Stimulated activated naive B cell treated with anti-CD40 and anti-IgM and Interleukin-4, amounts not matched to agents 10 μg/mL and 1 μg/mL and 100 μg/mL, for 72 hours (primary cell): ENCODE data around the gene REV1.

Source experiments
- ATAC-seq, 2 donors: fragments of 150-1000 bp; cut with Tn5 transposase; replicated peaks; 2 replicates each; pipeline ENCODE4 v1.10.0; 2021; ENCODE audit warnings: moderate library complexity in 1 of 2
- DNase-seq: peaks from one replicate; pipeline ENCODE4 v3.0.0; 2021
- H3K27ac Mint-ChIP-seq: one replicate; pipeline ENCODE4 v1.8.0; 2022; ENCODE audit warnings: mild to moderate bottlenecking, mixed read lengths
- H3K27me3 Mint-ChIP-seq, 2 donors: one replicate each; pipeline ENCODE4 v1.8.0; 2022; ENCODE audit warnings: mixed read lengths in 2 of 2
- H3K36me3 Mint-ChIP-seq, 2 donors: one replicate each; pipeline ENCODE4 v1.8.0; 2022; ENCODE audit warnings: mixed read lengths in 2 of 2, mild to moderate bottlenecking in 1 of 2
- H3K4me1 Mint-ChIP-seq, 2 donors: one replicate each; pipeline ENCODE4 v1.8.0; 2022; ENCODE audit warnings: mixed read lengths in 2 of 2, mild to moderate bottlenecking in 1 of 2
- H3K4me3 Mint-ChIP-seq, 2 donors: one replicate each; pipeline ENCODE4 v1.8.0; 2022; ENCODE audit warnings: mild to moderate bottlenecking in 2 of 2, mixed read lengths in 2 of 2, moderate library complexity in 1 of 2
- H3K9me3 Mint-ChIP-seq, 2 donors: one replicate each; pipeline ENCODE4 v1.8.0; 2022; ENCODE audit warnings: mixed read lengths in 2 of 2, mild to moderate bottlenecking in 1 of 2

The REV1 gene

DNA sequence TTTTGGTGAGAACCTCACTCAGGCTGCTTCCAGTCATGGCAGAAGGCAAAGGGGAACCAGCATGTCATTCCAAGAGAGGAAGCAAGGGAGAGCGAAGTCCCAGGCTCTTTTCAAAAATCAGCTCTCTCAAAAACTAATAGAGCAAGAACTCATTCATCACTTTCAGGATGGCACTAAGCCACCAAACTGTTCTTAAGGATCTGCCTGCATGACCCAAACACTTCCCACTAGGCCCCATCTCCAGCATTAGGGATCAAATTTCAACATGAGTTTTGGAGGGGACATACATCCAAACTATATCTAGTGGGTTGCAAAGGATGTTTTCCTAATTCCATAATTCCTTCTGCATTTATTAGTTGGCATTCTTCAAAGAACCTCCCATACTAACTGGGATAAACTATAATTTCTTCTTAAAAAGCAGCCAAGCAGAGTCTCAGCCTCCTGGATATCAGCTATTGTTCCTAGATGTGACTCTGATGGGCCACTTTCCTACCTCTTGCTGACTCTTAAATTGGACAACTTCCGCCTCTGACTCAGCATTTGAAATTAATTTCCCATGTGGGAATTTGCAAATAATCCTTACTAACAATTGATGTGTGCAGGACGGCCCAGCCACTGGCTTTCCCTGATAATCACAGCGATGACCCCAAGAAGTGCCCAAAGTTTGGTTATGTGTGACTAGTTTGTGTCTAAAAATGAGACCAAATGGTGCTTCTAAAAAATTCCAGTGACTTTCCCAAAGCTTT, 5.5 kb upstream of the REV1 start:
- Mint-ChIP-seq H3K36me3 (peaks cover 0 to under 1% of the 10 kb centered on the region in 2 donors), H3K9me3 (no peaks in the 10 kb centered on the region), H3K4me3 (no peak overlapping the region), H3K4me1 (peaks cover 9 to 33% of the 10 kb centered on the region in 2 donors), H3K27ac (no peak overlapping the region), H3K27me3 (peaks cover 28 to 44% of the 10 kb centered on the region in 2 donors)
- DNase-seq (no peak), ATAC-seq (no peak)

DNA sequence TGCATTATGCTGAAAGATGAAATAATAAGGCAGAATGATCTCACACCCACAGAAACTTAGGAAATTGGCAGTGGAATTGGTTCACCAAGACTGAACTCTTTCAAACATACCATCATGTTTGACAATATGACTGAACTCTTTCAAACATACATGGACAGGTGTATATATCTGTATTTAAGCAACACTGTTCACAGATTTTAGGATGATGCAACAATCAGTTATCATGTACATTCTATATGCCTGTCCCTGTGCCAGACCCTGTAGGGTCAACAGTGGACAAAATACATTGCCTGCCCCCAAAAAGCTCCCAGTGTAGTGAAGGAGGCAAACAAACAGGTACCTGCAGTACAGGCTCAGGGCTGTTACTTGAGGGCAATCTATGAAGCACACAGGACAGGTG, 2.9 kb upstream of the REV1 start:
- DNase-seq: no peak
- Mint-ChIP-seq H3K27me3 (peaks cover 9 to 22% of the 10 kb centered on the region in 2 donors), H3K9me3 (no peaks in the 10 kb centered on the region), H3K36me3 (peaks cover 4 to 6% of the 10 kb centered on the region in 2 donors), H3K27ac (no peak overlapping the region), H3K4me1 (peaks cover 9 to 39% of the 10 kb centered on the region in 2 donors), H3K4me3 (no peak overlapping the region)
- ATAC-seq: no peak

DNA sequence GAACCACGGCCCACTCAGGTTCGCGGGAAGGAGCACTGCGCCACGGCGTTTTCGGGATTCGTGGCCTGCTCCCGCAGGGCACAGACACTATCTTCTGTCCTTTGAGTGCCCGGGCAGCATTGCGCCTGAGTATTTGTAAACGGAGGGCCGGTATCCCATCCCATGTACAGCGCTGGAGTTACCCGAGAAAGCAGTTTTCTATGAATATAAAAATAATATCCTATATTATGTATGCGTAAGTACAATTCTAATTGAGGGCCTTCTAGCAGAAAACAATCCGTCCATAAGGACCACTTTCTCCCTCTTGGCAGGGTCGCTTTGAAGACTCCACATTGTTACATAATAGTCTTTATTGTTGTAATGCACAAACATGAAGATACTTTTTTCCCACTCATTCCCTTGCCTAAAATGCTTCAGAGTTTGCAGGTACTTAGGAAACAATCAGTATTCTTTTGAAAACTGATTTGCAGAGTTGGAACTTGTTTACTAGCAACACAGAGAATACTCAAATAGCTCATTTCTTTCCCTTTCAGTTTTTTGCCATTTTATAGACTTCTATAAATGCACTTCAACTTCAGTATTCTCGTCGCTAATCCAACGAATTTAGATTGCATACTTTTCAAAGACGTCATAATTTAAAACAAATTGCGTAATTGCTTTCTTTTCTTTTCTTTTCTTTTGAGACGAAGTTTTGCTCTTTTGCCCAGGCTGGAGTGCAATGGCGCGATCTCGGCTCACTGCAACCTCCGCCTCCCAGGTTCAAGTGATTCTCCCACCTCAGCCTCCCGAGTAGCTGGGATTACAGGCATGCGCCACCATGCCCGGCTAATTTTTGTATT, 1.0 kb upstream of the REV1 start:
- peak overlapping the region; percentile 98 for H3K27ac Mint-ChIP-seq
- H3K4me3 Mint-ChIP-seq: peak overlapping the region; percentile 97 to 99
- H3K27me3 Mint-ChIP-seq: peaks cover 5 to 10% of the 10 kb centered on the region in 2 donors
- DNase-seq: no peak
- peaks cover 15 to 44% of the 10 kb centered on the region in 2 donors for H3K4me1 Mint-ChIP-seq
- ATAC-seq: peak in 1 of 2 donors; percentile 0
- peaks cover 4 to 6% of the 10 kb centered on the region in 2 donors for H3K36me3 Mint-ChIP-seq
- no peaks in the 10 kb centered on the region for H3K9me3 Mint-ChIP-seq

DNA sequence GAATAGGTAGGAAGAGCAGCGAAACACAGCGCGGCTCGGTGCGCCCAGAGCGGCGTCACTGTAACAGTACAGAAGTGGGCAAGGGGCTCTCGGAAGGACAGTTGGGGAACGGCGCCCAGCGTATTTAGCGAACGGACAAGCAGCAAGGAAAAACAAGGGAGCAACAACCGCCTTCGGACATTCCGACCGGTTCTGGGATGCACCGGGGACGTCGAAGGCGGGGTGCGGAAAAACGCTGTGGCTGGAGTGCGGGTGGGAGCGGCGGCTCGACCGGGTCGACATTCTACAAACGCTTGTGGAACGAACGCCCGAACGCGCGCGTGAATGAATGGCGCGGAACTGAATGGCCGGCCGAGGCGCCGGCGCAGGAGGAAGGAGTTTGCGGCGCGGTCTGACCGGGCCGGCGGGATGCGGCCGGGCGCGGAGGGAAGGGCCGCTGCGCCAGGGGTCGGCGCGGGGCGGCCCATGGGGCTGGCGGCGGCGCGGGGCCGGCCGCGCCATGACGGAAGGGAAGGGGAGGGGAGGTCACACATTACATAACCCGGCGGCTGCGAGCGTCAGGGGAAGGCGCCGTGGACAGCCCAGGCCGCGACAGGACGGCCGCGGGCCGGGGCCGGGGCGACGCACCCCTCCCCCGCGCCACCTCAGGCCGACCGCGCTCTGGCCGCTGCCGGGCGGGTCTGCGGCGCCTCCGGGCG, 605 bp downstream of the REV1 start:
- peaks cover 5 to 6% of the 10 kb centered on the region in 2 donors for H3K27me3 Mint-ChIP-seq

DNA sequence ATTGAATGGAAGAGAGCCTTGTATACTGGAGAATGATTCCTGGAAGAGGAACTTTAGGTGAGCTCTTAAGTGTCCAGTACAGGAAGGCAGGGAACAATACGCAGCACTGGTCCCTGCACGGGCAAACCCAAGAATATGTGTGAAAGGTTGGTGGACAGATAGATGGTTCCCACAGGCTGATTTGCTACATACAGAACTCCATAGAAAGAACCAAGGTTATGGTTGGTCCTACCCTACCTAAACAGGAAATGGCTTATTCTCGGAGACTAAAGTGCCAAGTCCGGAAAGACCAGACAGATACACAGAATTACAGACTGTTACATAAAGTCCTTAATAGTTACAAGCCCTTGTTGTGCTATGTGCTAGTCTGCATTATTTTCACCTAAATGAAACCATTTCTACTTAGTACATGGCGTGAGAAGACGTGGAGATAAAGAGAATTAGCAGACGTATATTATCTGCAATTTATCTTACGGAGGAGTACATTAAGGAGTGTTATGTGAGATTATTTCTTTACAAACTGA, 1.2 kb downstream of the REV1 start:
- H3K4me3 Mint-ChIP-seq: peak overlapping the region; percentile 95 to 98
- H3K9me3 Mint-ChIP-seq: no peaks in the 10 kb centered on the region
- H3K27me3 Mint-ChIP-seq: peaks cover under 1 to 5% of the 10 kb centered on the region in 2 donors
- H3K4me1 Mint-ChIP-seq: peaks cover 21 to 53% of the 10 kb centered on the region in 2 donors
- ATAC-seq (no peak), DNase-seq (no peak)
- H3K36me3 Mint-ChIP-seq: peaks cover 4 to 6% of the 10 kb centered on the region in 2 donors
- H3K27ac Mint-ChIP-seq: peak overlapping the region; percentile 94

More for the DNA sequence above, 605 bp downstream of the REV1 start:
- DNase-seq (peak; percentile 34), ATAC-seq (peak; percentile 44 to 45)
- H3K36me3 Mint-ChIP-seq: peaks cover 4 to 6% of the 10 kb centered on the region in 2 donors
- H3K4me1 Mint-ChIP-seq: peaks cover 18 to 53% of the 10 kb centered on the region in 2 donors
- H3K27ac Mint-ChIP-seq: peak overlapping the region; percentile 94
- H3K4me3 Mint-ChIP-seq: peak overlapping the region; percentile 95 to 99
- no peaks in the 10 kb centered on the region for H3K9me3 Mint-ChIP-seq

DNA sequence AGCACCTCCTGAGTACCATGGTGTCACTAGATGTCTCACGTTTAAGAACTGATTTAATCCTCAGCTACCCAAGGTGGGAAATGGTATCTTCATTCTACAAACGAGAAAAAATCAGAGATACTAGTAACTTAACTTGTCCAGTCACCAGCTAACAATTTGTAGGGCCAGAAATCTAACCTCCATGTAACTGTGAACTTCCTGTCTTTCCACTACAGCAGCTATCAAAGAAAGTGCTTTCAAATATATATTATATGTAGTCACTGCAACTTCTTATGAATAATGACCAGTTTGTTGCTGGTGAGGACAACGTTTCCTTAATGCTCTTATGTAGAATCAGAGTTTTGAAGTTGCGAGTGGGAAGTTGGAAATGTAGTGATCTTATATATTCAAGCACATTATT, 1.9 kb downstream of the REV1 start:
- DNase-seq: no peak
- ATAC-seq: no peak
- no peak overlapping the region for H3K27ac Mint-ChIP-seq
- H3K9me3 Mint-ChIP-seq: no peaks in the 10 kb centered on the region
- H3K4me3 Mint-ChIP-seq: peak overlapping the region in 1 of 2 donors; percentile 98
- H3K4me1 Mint-ChIP-seq: peaks cover 20 to 53% of the 10 kb centered on the region in 2 donors
- peaks cover 4 to 6% of the 10 kb centered on the region in 2 donors for H3K36me3 Mint-ChIP-seq
- peaks cover 0 to 1% of the 10 kb centered on the region in 2 donors for H3K27me3 Mint-ChIP-seq

DNA sequence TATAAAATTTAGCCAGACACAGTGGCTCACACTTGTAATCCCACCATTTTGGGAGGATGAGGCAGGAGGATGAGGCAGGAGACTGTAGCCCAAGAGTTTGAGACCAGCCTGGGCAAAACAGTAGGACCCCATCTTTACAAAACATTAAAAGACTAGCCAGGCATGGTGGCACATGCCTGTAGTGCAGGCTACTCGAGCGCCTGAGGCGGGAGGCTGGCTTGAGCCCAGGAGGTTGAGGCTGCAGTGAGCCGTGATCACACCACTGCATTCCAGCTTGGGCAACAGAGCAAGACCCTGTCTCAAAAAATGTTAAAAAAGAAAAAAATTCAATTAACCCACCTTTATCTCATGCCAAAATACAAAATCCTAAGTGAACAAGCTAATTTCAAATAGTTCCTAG, 4.0 kb downstream of the REV1 start:
- H3K36me3 Mint-ChIP-seq: peaks cover 9 to 17% of the 10 kb centered on the region in 2 donors
- no peak overlapping the region for H3K4me3 Mint-ChIP-seq
- no peak overlapping the region for H3K27ac Mint-ChIP-seq
- no peaks in the 10 kb centered on the region for H3K27me3 Mint-ChIP-seq
- peaks cover 31 to 63% of the 10 kb centered on the region in 2 donors for H3K4me1 Mint-ChIP-seq
- DNase-seq (no peak), ATAC-seq (no peak)
- peaks cover 0 to 2% of the 10 kb centered on the region in 2 donors for H3K9me3 Mint-ChIP-seq

DNA sequence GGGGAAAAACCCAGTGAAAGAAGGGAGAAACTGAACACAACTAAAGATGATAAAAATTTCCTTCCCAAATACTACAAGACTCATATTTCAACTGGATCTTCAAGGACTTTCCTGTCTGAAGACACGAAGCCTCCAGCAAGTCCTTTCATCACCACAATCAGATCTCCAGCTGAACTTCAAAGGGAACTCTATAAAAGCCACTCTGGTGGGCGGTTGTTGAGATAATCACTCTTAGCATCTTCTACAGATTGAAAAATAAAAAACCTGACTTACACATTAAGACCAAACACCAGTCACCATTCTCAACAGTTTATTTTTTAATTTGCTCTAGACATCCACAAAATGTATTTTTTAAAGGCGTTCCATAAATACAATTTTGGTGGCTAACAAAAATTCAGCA, 4.4 kb downstream of the REV1 start:
- peaks cover 30 to 60% of the 10 kb centered on the region in 2 donors for H3K4me1 Mint-ChIP-seq
- peak overlapping the region; percentile 33 for H3K27ac Mint-ChIP-seq
- H3K27me3 Mint-ChIP-seq: no peaks in the 10 kb centered on the region
- no peak for DNase-seq
- ATAC-seq: no peak
- peaks cover 0 to 2% of the 10 kb centered on the region in 2 donors for H3K9me3 Mint-ChIP-seq
- H3K36me3 Mint-ChIP-seq: peaks cover 9 to 17% of the 10 kb centered on the region in 2 donors
- no peak overlapping the region for H3K4me3 Mint-ChIP-seq

DNA sequence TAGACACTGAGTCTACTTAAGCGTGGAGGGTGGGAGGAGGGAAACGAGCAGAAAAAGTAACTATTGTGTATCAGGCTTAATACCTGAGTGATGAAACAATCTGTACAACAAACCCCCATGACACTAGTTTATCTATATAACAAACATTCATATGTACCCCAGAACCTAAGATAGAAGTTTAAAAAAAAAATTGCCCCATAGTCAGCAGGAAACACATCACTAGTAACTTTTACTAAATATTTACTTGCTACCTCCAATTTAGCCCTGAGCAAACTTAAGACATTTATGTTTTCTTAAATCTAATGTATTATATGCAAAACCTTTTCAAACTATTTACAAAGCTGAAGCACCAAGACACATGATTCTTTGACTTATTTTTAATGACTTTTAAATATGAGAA, 5.6 kb downstream of the REV1 start:
- Mint-ChIP-seq H3K36me3 (peaks cover 9 to 17% of the 10 kb centered on the region in 2 donors), H3K4me1 (peaks cover 33 to 67% of the 10 kb centered on the region in 2 donors), H3K27ac (no peak overlapping the region), H3K9me3 (peaks cover 0 to 2% of the 10 kb centered on the region in 2 donors), H3K27me3 (no peaks in the 10 kb centered on the region), H3K4me3 (no peak overlapping the region)
- DNase-seq (no peak), ATAC-seq (no peak)

DNA sequence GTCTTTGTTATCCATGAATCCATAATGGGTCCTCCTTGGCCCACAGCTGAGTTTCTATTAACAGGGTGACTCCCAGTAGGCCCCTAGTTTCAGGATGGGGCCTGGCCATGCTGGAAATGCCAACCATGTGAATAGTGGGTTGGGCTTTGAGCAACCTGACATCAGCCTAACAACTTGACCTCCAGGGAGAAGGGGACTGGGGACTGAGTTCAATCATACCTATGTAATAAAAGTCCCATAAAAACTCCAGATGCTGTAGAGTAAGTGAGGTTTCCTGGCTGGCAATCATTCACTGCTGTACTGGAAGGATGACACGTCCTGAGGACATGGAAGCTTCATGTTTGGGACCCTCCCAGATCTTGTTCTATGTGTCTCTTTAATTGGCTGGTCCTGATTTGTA, 7.9 kb downstream of the REV1 start:
- H3K27me3 Mint-ChIP-seq: no peaks in the 10 kb centered on the region
- peak in 1 of 2 donors; percentile 12 for ATAC-seq
- no peak for DNase-seq
- H3K36me3 Mint-ChIP-seq: peaks cover 8 to 18% of the 10 kb centered on the region in 2 donors
- peaks cover 0 to 2% of the 10 kb centered on the region in 2 donors for H3K9me3 Mint-ChIP-seq
- H3K4me1 Mint-ChIP-seq: peaks cover 36 to 61% of the 10 kb centered on the region in 2 donors
- H3K27ac Mint-ChIP-seq: no peak overlapping the region
- no peak overlapping the region for H3K4me3 Mint-ChIP-seq

DNA sequence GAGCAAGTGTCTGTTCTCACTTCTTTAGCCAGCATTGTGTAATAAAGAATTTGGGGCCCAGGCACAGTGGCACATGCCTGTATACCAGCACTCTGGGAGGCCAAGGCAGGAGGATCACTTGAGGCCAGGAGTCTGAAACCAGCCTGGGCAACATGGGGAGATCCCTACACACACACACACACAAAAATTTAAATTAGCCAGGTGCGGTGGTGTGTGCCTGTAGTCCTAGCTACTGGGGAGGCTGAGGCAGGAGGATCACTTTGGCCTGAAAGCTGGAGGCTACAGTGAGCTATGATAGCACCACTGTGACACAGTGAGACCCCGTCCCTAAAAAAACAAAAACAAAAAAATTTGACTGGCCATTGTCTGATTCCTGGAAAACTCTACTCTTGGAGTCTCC, 8.3 kb downstream of the REV1 start:
- no peak for ATAC-seq
- H3K36me3 Mint-ChIP-seq: peaks cover 8 to 19% of the 10 kb centered on the region in 2 donors
- peak overlapping the region; percentile 69 for H3K27ac Mint-ChIP-seq
- H3K4me3 Mint-ChIP-seq: no peak overlapping the region
- peaks cover 33 to 58% of the 10 kb centered on the region in 2 donors for H3K4me1 Mint-ChIP-seq
- no peak for DNase-seq
- H3K9me3 Mint-ChIP-seq: peaks cover 0 to 2% of the 10 kb centered on the region in 2 donors
- no peaks in the 10 kb centered on the region for H3K27me3 Mint-ChIP-seq

DNA sequence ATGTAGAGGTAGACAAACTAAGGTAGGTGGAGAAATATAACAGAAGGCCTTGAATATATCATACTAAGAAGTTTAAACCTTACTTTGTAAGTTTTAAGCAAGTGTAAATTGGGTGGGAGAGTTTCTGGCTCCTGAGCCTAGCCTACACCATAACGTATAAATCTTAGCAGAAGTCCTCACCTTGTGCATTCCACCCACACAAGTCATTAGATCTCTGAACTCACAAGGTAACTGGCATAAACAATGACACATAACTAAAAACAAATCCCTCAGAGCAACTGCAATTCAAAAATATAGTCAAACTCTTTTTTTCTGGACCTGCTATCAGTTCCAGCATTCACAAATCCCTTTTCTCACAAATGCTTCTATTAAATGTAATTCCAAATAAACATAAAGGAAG, 9.4 kb downstream of the REV1 start:
- no peak for DNase-seq
- peaks cover 8 to 19% of the 10 kb centered on the region in 2 donors for H3K36me3 Mint-ChIP-seq
- no peak for ATAC-seq
- H3K4me1 Mint-ChIP-seq: peaks cover 30 to 48% of the 10 kb centered on the region in 2 donors
- H3K27ac Mint-ChIP-seq: no peak overlapping the region
- H3K4me3 Mint-ChIP-seq: no peak overlapping the region
- no peaks in the 10 kb centered on the region for H3K27me3 Mint-ChIP-seq
- peaks cover 0 to 2% of the 10 kb centered on the region in 2 donors for H3K9me3 Mint-ChIP-seq

DNA sequence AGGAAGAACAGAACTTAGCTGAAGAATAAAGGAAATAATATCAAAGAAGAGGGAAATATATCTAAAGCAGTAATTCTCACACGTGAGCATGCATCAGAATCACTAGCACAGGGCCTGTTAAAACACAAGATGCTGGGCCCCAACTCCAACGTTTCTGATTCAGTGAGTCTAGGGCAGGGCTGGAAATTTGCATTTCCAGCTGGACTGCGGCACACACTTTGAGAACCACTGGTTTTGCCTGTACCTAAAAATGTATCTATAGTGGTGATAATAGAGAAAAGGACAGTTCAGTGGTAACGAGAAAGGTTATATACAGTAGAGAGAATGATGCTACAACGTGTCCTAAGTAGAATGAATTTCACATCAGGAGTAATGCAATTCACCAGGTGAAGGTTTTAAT, 11.2 kb downstream of the REV1 start:
- H3K4me1 Mint-ChIP-seq: peaks cover 29 to 49% of the 10 kb centered on the region in 2 donors
- H3K27ac Mint-ChIP-seq: no peak overlapping the region
- H3K27me3 Mint-ChIP-seq: no peaks in the 10 kb centered on the region
- DNase-seq (no peak), ATAC-seq (no peak)
- peaks cover 0 to 2% of the 10 kb centered on the region in 2 donors for H3K9me3 Mint-ChIP-seq
- no peak overlapping the region for H3K4me3 Mint-ChIP-seq
- H3K36me3 Mint-ChIP-seq: peaks cover 8 to 19% of the 10 kb centered on the region in 2 donors

DNA sequence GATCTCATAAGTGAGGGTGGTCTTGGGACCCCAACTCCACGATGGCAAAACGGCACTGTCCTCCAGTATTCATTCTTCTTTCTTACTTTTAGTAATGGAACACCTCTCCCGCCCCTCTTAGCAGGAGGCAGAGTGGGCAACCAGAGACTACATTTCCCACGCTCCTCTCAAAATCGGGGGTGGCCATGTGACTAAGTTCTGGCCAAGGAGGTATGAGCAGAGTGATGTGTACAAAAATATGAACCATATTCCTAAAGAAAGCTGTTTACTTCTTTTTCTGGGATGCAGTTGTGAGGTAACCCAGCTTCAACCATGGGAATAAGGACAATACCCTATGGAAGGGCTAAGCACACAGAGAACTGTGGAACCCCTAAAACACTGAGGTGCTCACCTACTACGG, 12.8 kb downstream of the REV1 start:
- DNase-seq (no peak), ATAC-seq (no peak)
- Mint-ChIP-seq H3K27me3 (no peaks in the 10 kb centered on the region), H3K27ac (no peak overlapping the region), H3K4me3 (no peak overlapping the region), H3K9me3 (peaks cover 0 to 2% of the 10 kb centered on the region in 2 donors), H3K4me1 (peaks cover 28 to 51% of the 10 kb centered on the region in 2 donors), H3K36me3 (peaks cover 8 to 20% of the 10 kb centered on the region in 2 donors)
